ENCODE results near the gene TTC36.
"Not testable (repeated sequence)": the region's sequence is repeated elsewhere in the genome, so short reads cannot be mapped to it uniquely, and the experiment has no call there.

TTC36 gene, protein sequence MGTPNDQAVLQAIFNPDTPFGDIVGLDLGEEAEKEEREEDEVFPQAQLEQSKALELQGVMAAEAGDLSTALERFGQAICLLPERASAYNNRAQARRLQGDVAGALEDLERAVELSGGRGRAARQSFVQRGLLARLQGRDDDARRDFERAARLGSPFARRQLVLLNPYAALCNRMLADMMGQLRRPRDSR

GRCh38 chr11:118527109-118527508 lies at the start of gene TTC36:
Gene TTC36 (plus strand): TSS chr11:118527474. CDS start chr11:118527495, 21 bp downstream.
- Histone ChIP-seq H3K27me3 (ENCODE audit: control insufficient read depth in 1 of 2, insufficient read depth in 2 of 2, low read length in 2 of 2) (no peaks in the 10 kb centered on the region), H3K4me1 (ENCODE audit: control insufficient read depth, insufficient read depth, low read length) (peaks cover 40% of the 10 kb centered on the region), H3K4me3 (ENCODE audit: low read length in 2 of 2) (no peak within 1 kb of the TSS), H3K9me3 (ENCODE audit: control insufficient read depth in 2 of 2, low read length in 2 of 2) (no peaks in the 10 kb centered on the region), H3K36me3 (ENCODE audit: control insufficient read depth in 2 of 2, insufficient read depth in 2 of 2, low read length in 2 of 2) (peaks cover 11 to 26% of the 10 kb centered on the region in 2 donors), H3K9ac (ENCODE audit: low read length in 2 of 2) (no peak within 1 kb of the TSS), H3K27ac (ENCODE audit: low read length) (no peak within 1 kb of the TSS)

GRCh38 chr11:118481238-118481637 lies 46.0 kb upstream of the TTC36 start:
- not testable (repeated sequence) for H3K27ac ChIP-seq (ENCODE audit: low read length); H3K4me3 ChIP-seq (ENCODE audit: low read length in 2 of 2); H3K9ac ChIP-seq (ENCODE audit: low read length in 2 of 2); H3K27me3 ChIP-seq (ENCODE audit: control insufficient read depth in 1 of 2, insufficient read depth in 2 of 2, low read length in 2 of 2); H3K4me1 ChIP-seq (ENCODE audit: control insufficient read depth, insufficient read depth, low read length); H3K9me3 ChIP-seq (ENCODE audit: control insufficient read depth in 2 of 2, low read length in 2 of 2)
- H3K36me3 ChIP-seq (ENCODE audit: control insufficient read depth in 2 of 2, insufficient read depth in 2 of 2, low read length in 2 of 2), result peaks cover 57 to 59% of the 10 kb centered on the region in 2 donors

DNA sequence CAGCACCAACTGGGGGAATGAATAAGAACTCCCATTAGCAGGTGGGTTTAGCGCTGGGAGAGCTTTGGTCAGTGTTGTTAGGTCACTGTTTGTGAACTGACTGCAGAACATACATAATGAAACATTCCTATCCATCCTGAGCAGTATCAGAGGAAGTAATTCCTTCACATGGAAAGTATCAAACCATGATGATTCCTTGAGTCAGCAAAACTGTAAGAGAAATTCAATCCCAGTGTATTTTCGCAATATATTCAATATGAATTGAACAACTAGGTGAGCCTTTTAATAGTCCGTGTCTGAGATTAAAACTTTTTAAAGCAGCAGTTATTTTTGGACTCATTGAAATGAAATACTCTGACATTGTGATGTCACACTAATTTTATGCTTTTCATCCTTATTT lies 42.9 kb upstream of the TTC36 start:
- Histone ChIP-seq H3K9me3 (ENCODE audit: control insufficient read depth in 2 of 2, low read length in 2 of 2) (no peaks in the 10 kb centered on the region), H3K36me3 (ENCODE audit: control insufficient read depth in 2 of 2, insufficient read depth in 2 of 2, low read length in 2 of 2) (peaks cover 43 to 44% of the 10 kb centered on the region in 2 donors), H3K27ac (ENCODE audit: low read length) (no peak overlapping the region), H3K9ac (ENCODE audit: low read length in 2 of 2) (no peak overlapping the region), H3K4me1 (ENCODE audit: control insufficient read depth, insufficient read depth, low read length) (no peaks in the 10 kb centered on the region), H3K27me3 (ENCODE audit: control insufficient read depth in 1 of 2, insufficient read depth in 2 of 2, low read length in 2 of 2) (no peaks in the 10 kb centered on the region), H3K4me3 (ENCODE audit: low read length in 2 of 2) (no peak overlapping the region)

- Histone ChIP-seq H3K36me3 (ENCODE audit: control insufficient read depth in 2 of 2, insufficient read depth in 2 of 2, low read length in 2 of 2) (peaks cover 45 to 49% of the 10 kb centered on the region in 2 donors), H3K27ac (ENCODE audit: low read length) (no peak overlapping the region), H3K9ac (ENCODE audit: low read length in 2 of 2) (no peak overlapping the region), H3K4me3 (ENCODE audit: low read length in 2 of 2) (no peak overlapping the region), H3K9me3 (ENCODE audit: control insufficient read depth in 2 of 2, low read length in 2 of 2) (no peaks in the 10 kb centered on the region), H3K27me3 (ENCODE audit: control insufficient read depth in 1 of 2, insufficient read depth in 2 of 2, low read length in 2 of 2) (no peaks in the 10 kb centered on the region), H3K4me1 (ENCODE audit: control insufficient read depth, insufficient read depth, low read length) (no peaks in the 10 kb centered on the region)
Observed at GRCh38 chr11:118485273-118485672, 42.0 kb upstream of the TTC36 start.

GRCh38 chr11:118488480-118489109 lies 38.7 kb upstream of the TTC36 start:
- no peaks in the 10 kb centered on the region for H3K9me3 ChIP-seq (ENCODE audit: control insufficient read depth in 2 of 2, low read length in 2 of 2)
- H3K27me3 ChIP-seq (ENCODE audit: control insufficient read depth in 1 of 2, insufficient read depth in 2 of 2, low read length in 2 of 2), result no peaks in the 10 kb centered on the region
- peaks cover 39 to 48% of the 10 kb centered on the region in 2 donors for H3K36me3 ChIP-seq (ENCODE audit: control insufficient read depth in 2 of 2, insufficient read depth in 2 of 2, low read length in 2 of 2)
- H3K9ac ChIP-seq (ENCODE audit: low read length in 2 of 2), result no peak overlapping the region
- H3K4me3 ChIP-seq (ENCODE audit: low read length in 2 of 2), result no peak overlapping the region
- H3K4me1 ChIP-seq (ENCODE audit: control insufficient read depth, insufficient read depth, low read length), result no peaks in the 10 kb centered on the region
- no peak overlapping the region for H3K27ac ChIP-seq (ENCODE audit: low read length)

DNA sequence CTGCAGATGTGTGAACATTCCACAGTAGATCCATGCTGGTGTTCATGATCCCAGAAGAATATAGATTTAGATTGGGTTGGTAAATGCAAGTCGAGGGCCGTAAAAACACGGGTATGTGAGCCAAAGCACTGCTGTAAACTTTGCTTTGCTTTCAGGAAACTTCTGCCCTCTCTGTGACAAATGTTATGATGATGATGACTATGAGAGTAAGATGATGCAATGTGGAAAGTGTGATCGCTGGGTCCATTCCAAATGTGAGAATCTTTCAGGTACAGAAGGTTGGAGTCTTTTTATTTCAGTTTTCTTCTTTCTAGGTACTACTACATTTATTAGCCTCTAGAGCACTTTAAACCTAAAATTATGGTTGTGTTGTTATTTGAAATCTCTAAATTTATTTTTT lies 36.2 kb upstream of the TTC36 start:
- Histone ChIP-seq H3K9ac (ENCODE audit: low read length in 2 of 2) (no peak overlapping the region), H3K36me3 (ENCODE audit: control insufficient read depth in 2 of 2, insufficient read depth in 2 of 2, low read length in 2 of 2) (peaks cover 42 to 51% of the 10 kb centered on the region in 2 donors), H3K9me3 (ENCODE audit: control insufficient read depth in 2 of 2, low read length in 2 of 2) (no peaks in the 10 kb centered on the region), H3K27me3 (ENCODE audit: control insufficient read depth in 1 of 2, insufficient read depth in 2 of 2, low read length in 2 of 2) (no peaks in the 10 kb centered on the region), H3K27ac (ENCODE audit: low read length) (no peak overlapping the region), H3K4me3 (ENCODE audit: low read length in 2 of 2) (no peak overlapping the region), H3K4me1 (ENCODE audit: control insufficient read depth, insufficient read depth, low read length) (no peaks in the 10 kb centered on the region)

GRCh38 chr11:118497831-118498230 lies 29.4 kb upstream of the TTC36 start:
- peaks cover 73 to 74% of the 10 kb centered on the region in 2 donors for H3K36me3 ChIP-seq (ENCODE audit: control insufficient read depth in 2 of 2, insufficient read depth in 2 of 2, low read length in 2 of 2)
- no peaks in the 10 kb centered on the region for H3K27me3 ChIP-seq (ENCODE audit: control insufficient read depth in 1 of 2, insufficient read depth in 2 of 2, low read length in 2 of 2)
- H3K4me3 ChIP-seq (ENCODE audit: low read length in 2 of 2), result no peak overlapping the region
- H3K9me3 ChIP-seq (ENCODE audit: control insufficient read depth in 2 of 2, low read length in 2 of 2), result no peaks in the 10 kb centered on the region
- H3K27ac ChIP-seq (ENCODE audit: low read length), result no peak overlapping the region
- H3K4me1 ChIP-seq (ENCODE audit: control insufficient read depth, insufficient read depth, low read length), result no peaks in the 10 kb centered on the region
- no peak overlapping the region for H3K9ac ChIP-seq (ENCODE audit: low read length in 2 of 2)

DNA sequence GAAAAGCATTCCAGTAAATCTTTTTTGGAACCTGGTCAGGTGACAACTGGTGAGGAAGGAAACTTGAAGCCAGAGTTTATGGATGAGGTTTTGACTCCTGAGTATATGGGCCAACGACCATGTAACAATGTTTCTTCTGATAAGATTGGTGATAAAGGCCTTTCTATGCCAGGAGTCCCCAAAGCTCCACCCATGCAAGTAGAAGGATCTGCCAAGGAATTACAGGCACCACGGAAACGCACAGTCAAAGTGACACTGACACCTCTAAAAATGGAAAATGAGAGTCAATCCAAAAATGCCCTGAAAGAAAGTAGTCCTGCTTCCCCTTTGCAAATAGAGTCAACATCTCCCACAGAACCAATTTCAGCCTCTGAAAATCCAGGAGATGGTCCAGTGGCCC lies 24.1 kb upstream of the TTC36 start:
- no peak overlapping the region for H3K4me3 ChIP-seq (ENCODE audit: low read length in 2 of 2)
- peaks cover 81% of the 10 kb centered on the region in 2 donors for H3K36me3 ChIP-seq (ENCODE audit: control insufficient read depth in 2 of 2, insufficient read depth in 2 of 2, low read length in 2 of 2)
- no peaks in the 10 kb centered on the region for H3K27me3 ChIP-seq (ENCODE audit: control insufficient read depth in 1 of 2, insufficient read depth in 2 of 2, low read length in 2 of 2)
- no peak overlapping the region for H3K27ac ChIP-seq (ENCODE audit: low read length)
- H3K4me1 ChIP-seq (ENCODE audit: control insufficient read depth, insufficient read depth, low read length), result no peaks in the 10 kb centered on the region
- no peaks in the 10 kb centered on the region for H3K9me3 ChIP-seq (ENCODE audit: control insufficient read depth in 2 of 2, low read length in 2 of 2)
- H3K9ac ChIP-seq (ENCODE audit: low read length in 2 of 2), result no peak overlapping the region

DNA sequence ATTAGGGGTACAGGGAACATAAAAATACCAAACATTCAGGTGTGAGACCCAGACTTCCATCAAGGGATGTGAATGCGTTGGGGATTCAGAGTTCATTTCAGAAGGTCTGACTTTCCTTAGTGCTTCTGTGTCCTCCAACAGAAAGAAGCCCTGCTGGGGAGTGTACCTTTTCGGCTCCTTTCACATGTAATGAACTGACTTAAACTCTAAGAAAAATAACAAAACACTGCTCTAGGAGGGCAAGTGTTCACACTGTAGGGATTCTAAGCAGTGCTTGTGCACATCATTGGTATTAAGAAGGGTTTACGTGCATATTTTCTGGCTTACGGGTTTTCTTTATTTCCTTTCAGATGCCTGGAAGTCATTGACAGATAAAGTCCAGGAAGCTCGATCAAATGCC lies 15.7 kb upstream of the TTC36 start:
- H3K4me3 ChIP-seq (ENCODE audit: low read length in 2 of 2), result no peak overlapping the region
- no peaks in the 10 kb centered on the region for H3K4me1 ChIP-seq (ENCODE audit: control insufficient read depth, insufficient read depth, low read length)
- H3K27me3 ChIP-seq (ENCODE audit: control insufficient read depth in 1 of 2, insufficient read depth in 2 of 2, low read length in 2 of 2), result no peaks in the 10 kb centered on the region
- H3K36me3 ChIP-seq (ENCODE audit: control insufficient read depth in 2 of 2, insufficient read depth in 2 of 2, low read length in 2 of 2), result peaks cover 51 to 75% of the 10 kb centered on the region in 2 donors
- H3K9ac ChIP-seq (ENCODE audit: low read length in 2 of 2), result no peak overlapping the region
- H3K9me3 ChIP-seq (ENCODE audit: control insufficient read depth in 2 of 2, low read length in 2 of 2), result no peaks in the 10 kb centered on the region
- no peak overlapping the region for H3K27ac ChIP-seq (ENCODE audit: low read length)

DNA sequence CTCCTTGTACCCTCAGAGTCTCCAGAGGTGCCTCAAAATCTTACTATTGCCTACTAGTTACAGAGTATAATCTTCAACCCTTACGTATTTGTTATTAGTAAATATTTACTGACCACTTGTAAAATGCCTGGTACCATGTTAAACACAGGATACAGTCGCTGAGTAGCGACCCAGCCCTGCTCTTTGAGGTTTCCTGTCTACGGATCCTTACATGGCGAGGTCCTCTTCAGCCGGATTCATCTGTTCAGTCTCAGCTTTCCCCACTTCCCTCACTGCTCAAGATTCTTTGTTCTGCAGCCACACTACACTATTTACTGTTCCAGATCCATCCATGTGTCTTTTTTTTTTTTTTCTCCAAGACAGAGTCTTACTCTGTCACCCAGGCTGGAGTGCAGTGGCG lies 13.2 kb upstream of the TTC36 start:
- Histone ChIP-seq H3K4me3 (ENCODE audit: low read length in 2 of 2) (no peak overlapping the region), H3K36me3 (ENCODE audit: control insufficient read depth in 2 of 2, insufficient read depth in 2 of 2, low read length in 2 of 2) (peaks cover 43 to 71% of the 10 kb centered on the region in 2 donors), H3K4me1 (ENCODE audit: control insufficient read depth, insufficient read depth, low read length) (no peaks in the 10 kb centered on the region), H3K9me3 (ENCODE audit: control insufficient read depth in 2 of 2, low read length in 2 of 2) (no peaks in the 10 kb centered on the region), H3K9ac (ENCODE audit: low read length in 2 of 2) (no peak overlapping the region), H3K27ac (ENCODE audit: low read length) (no peak overlapping the region), H3K27me3 (ENCODE audit: control insufficient read depth in 1 of 2, insufficient read depth in 2 of 2, low read length in 2 of 2) (no peaks in the 10 kb centered on the region)

- Histone ChIP-seq H3K9ac (ENCODE audit: low read length in 2 of 2) (no peak overlapping the region), H3K9me3 (ENCODE audit: control insufficient read depth in 2 of 2, low read length in 2 of 2) (no peaks in the 10 kb centered on the region), H3K27me3 (ENCODE audit: control insufficient read depth in 1 of 2, insufficient read depth in 2 of 2, low read length in 2 of 2) (no peaks in the 10 kb centered on the region), H3K4me1 (ENCODE audit: control insufficient read depth, insufficient read depth, low read length) (peaks cover 7% of the 10 kb centered on the region), H3K4me3 (ENCODE audit: low read length in 2 of 2) (no peak overlapping the region), H3K36me3 (ENCODE audit: control insufficient read depth in 2 of 2, insufficient read depth in 2 of 2, low read length in 2 of 2) (peaks cover 58 to 65% of the 10 kb centered on the region in 2 donors), H3K27ac (ENCODE audit: low read length) (no peak overlapping the region)
Observed at GRCh38 chr11:118519549-118519948, 7.7 kb upstream of the TTC36 start.
